ENCODE measurements around the gene TCFL5.

DNA sequence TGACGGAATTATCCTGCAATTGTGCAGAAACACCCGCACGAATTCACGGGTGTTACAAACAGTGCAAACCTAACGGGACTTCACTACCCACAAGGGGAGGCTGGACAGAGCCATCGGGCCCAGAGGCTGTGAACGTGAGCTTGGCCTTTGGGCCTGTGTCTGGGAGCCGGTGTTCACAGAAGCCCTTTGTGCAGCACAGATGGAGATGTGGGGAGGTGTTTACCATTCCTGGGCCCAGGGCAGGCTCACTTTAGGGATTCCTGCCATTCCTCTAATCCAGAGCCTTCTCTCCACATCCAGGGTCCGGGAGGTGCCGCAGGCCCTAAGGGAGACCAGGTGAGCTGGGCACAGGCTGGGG is 29.8 kb downstream of the TCFL5 start:
- TF ChIP-seq POLR2AphosphoS5 (IDR thresholded peaks at IDR 0.05; ENCODE audit: low read depth, low read length) (no peak), TAF1 (IDR thresholded peaks at IDR 0.05; ENCODE audit: borderline replicate concordance, insufficient read depth, low read length) (no peak), FOXP2 (optimal IDR thresholded peaks at IDR 0.05; ENCODE audit: borderline replicate concordance, extremely low read depth, extremely low read length, insufficient read depth) (no peak)
- TF ChIP-seq, protein P1, sequence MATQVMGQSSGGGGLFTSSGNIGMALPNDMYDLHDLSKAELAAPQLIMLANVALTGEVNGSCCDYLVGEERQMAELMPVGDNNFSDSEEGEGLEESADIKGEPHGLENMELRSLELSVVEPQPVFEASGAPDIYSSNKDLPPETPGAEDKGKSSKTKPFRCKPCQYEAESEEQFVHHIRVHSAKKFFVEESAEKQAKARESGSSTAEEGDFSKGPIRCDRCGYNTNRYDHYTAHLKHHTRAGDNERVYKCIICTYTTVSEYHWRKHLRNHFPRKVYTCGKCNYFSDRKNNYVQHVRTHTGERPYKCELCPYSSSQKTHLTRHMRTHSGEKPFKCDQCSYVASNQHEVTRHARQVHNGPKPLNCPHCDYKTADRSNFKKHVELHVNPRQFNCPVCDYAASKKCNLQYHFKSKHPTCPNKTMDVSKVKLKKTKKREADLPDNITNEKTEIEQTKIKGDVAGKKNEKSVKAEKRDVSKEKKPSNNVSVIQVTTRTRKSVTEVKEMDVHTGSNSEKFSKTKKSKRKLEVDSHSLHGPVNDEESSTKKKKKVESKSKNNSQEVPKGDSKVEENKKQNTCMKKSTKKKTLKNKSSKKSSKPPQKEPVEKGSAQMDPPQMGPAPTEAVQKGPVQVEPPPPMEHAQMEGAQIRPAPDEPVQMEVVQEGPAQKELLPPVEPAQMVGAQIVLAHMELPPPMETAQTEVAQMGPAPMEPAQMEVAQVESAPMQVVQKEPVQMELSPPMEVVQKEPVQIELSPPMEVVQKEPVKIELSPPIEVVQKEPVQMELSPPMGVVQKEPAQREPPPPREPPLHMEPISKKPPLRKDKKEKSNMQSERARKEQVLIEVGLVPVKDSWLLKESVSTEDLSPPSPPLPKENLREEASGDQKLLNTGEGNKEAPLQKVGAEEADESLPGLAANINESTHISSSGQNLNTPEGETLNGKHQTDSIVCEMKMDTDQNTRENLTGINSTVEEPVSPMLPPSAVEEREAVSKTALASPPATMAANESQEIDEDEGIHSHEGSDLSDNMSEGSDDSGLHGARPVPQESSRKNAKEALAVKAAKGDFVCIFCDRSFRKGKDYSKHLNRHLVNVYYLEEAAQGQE (IDR thresholded peaks at IDR 0.05; ENCODE audit: insufficient read depth in 1 of 2, low read depth in 2 of 2, low read length in 2 of 2), result no peak

Measured in PFSK-1 (cell line).